Dermis microvascular lymphatic vessel endothelial cell (primary cell): Measurements from ENCODE around the gene ZNF326. TPM values are rescaled to one million over a fixed set of nuclear protein-coding genes. Genes with fewer than 3 reads are reported as not detected.
A peak's percentile ranks its signal among the peaks of the same experiment; 100 is the strongest.
"Not testable (repeated sequence)": the region's sequence is repeated elsewhere in the genome, so short reads cannot be mapped to it uniquely, and the experiment has no call there.

Experiments
- DNase-seq, 2 donors: peaks; one replicate each; pipeline versions ENCODE4 v3.0.0 to v3.0.0-alpha.2; 2010; ENCODE audit warnings: low read depth in 2 of 2
- total RNA-seq: library from RNA; depleted of rRNA; stranded (reverse); fragments of >200 nt; gene quantifications from 2 replicates; pipeline ENCODE4 v1.2.1, GENCODE V29; 2014

The ZNF326 gene
- total RNA-seq, 1 donor from 2014 or later: 5.9 TPM

DNA sequence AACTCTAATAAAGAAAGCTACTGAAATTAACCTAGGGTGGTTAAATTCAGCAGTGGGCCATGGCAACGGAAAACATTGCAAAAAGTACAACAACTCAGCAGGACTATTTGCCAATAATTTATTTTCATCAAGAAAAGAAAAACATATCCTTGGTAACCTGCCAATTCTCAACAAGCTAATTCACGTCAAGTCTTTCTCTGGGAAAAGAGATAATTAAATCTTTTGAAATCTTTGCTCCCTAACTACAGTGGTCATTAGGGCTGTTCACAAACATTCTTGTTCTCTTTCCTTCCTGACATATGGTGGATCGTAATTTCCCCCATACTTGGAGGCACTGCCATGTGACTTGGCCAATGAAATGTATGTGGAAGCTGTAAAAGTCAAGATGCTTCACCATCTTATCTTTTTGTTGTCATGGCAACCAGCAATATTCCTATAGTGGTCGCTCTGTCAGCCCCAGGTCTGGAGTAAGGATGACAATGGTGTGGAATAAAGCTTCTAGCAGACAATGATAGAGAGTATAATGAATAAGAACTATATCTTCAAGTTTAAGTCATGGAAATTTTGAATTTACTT is 29.6 kb upstream of the ZNF326 start:
- DNase-seq: peak; percentile 40 to 85

DNA sequence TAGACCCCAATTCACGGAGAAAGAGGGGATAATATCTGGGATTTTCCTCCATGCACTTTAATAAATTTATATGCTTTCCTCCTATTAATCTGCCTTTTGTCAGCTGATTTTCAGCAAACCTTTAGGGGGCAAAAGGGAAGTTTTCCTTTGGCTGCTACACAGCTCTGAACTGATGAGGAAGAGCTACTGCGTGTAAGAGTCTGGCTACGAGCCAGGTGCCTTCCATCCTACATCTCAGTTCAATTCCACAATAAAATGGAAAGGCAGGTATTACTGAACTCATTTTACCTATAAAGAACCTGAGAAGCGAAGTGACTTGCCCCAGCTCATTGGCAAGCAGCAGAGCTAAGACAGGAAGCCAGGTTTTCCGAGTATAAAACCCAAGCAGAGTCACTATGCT is 28.3 kb upstream of the ZNF326 start:
- peak in 1 of 2 donors; percentile 55 for DNase-seq

DNA sequence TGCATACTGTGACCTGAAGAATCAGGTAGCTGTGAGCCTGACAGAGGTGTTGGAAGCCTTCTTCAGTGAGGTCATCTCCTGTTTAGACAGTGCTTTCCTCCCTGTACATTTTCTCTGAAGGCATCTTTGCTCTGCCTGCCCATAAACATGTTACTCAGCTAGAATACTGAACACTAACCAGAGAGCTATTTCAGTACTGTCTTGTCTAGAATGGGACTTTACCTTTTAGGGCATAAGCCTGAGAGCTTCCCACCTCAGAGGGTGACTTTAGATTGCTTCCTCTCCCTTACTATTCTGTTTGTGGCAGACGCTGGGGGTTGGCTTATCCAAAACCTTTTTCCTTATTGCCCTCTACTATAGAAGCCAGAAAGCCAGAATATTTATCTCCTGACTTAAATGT is 23.3 kb upstream of the ZNF326 start:
- no peak for DNase-seq

DNA sequence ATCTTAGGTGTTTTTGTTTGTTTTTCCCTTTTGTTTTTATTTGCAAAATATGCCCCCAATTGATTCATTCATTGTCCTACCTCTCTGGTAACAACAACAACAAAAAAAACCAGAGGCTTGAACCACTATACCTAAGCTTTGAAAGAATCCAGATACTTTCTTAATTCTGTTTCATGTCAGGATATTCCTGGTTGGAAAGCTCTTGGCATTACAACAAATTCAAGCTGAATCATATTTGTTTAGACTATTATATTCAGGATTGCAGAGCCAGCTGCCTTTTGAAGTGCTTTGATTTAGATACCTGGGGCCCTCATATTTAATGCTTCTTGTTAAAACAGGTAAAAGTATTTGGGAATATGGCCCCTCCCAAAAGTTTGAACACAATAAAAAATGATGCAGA is 22.9 kb upstream of the ZNF326 start:
- DNase-seq: no peak

DNA sequence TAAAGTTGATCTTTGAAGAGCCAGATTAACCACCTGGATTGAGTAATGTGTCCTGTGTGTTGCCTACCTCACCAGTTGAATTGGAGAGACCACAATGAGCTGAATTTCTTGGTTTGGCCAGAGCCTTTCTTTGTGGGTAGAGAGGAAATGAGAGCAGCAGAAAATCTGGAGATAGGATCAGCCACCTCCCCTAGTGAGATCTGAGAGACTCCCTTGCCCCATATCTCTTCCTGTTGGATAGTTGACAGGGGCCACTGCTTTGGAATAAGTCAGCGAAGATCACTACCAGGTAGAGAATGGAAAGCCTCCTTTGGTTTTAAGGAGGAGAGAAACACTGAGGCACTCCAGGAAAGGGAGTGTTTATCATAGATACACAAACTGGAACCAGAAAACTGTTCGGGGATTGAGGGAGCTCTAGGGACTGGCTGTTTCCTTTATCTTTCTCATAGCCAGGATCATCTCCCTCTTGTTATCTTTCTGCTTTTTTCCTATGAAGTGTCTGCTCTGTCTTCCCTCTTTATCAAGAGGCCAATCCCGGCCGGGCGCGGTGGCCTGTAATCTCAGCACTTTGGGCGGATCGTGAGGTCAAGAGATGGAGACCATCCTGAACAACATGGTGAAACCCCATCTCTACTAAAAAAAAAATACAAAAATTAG is 21.3 kb upstream of the ZNF326 start:
- DNase-seq: no peak

DNA sequence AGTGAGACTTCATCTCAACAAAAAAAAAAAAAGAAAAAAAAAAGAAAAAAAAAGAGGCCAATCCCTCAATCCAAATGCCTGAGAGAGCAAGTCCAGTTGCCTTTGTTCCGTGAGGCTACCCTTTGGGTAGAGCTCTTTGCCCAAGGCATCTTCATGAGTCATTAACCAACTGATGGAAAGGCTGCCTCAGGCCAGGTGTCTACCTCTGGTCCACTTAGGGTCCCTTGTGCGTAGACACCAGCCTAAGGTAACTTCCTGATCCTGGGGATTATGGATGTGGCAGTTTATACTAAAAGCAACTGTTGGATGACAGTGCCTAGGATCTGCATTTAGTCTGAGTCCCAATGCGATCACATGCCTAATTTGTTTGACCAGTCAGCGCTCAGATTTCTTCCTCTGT is 20.7 kb upstream of the ZNF326 start:
- no peak for DNase-seq

DNA sequence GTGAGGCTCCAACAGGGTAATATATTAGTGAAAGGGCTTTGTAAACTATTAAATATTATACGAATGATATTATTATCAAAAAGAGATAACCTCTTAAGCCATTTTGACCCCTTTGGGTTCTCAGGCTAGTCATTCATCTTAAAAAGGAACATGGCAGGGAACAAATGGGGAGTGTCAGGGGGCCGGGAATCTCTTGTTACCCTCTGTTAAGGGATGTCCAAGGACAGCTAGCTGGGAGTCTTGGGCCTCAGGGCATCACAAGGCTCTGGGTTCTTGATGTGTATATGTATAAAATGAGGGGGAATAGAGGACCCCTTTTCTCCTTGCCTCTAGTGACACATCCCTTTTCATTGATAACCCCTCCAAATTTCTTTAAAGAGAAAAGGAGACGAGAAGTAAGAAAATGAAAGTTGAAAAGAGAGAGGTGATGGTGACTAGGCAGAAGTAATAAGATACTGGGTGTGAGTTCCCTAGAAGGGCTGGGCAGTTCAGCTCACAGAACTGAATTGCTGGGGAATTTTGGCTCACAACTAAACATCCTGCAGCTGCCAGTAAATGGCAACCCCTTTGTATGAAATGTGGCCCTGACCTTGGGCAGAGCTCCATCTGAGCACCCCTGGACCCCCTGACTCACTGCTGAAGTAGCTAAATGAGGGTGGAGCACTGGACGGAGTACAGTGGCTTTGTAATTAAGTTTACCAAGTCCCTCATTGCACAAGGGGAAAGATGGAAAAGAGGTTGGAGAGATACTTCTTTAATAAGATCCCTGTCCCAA is 20.0 kb upstream of the ZNF326 start:
- DNase-seq: peak in 1 of 2 donors; percentile 13

DNA sequence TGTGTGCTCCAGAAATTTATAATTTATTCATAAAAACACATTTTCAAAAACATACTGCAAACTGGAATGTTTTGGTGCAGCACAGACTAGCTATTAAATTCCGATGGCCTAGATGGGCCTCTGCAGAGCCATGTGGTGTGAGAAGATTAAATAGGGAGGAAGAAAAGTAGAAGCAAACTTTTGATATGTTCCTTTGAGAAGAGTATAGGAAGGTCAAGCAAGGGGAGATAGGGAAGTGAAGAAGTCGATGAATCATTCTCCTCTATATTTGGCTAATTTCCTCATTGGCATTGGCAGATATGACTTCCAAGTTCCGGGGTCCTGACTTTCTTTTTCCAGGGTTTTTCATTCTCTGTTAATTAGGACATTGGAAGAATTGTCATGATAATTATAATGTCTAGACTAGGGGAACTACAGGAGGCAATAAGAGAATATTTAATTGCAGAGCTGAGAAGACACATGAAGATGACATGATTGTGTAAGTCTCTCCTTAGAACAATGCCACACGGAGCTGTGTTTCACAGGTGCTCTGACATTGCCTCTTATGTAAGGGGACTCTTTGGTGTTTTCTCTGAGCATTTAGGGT is 19.3 kb upstream of the ZNF326 start:
- no peak for DNase-seq

DNA sequence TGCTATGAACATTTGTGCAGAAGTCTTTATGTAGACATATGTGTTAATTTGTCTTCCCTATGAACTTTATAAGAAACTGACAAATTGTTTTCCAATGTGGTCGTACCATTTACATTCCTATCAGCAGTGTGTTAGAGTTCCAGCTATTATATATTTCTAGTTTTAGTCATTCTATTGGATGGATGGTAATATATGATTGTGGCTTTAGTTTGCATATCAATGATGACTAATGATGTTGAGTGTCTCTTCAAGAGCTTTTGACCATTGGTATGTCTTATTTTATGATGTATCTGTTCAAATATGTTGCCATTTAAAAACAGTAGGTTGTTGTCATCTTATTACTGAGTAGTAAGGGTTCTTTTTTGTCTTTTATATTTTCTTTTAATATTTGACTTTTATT is 16.2 kb upstream of the ZNF326 start:
- no peak for DNase-seq

DNA sequence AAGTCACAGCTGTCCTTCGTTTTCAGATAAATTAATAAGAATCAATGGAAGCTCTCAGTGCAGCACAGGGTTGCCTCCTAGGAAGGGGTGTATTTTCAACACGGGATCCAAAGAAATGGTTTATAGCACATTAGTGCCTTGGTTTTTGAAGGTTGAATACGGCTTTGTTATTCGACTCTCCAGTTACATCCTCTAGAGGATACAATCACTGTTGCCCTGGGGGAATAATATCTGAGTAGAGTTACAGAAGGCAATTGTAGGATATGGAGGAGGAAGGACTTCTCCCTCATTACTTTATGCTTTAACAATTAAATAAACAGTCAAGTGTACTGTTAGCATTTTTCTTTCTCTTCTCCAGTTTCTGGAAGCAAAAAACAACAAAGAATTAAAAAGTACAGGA is 14.3 kb upstream of the ZNF326 start:
- no peak for DNase-seq

DNA sequence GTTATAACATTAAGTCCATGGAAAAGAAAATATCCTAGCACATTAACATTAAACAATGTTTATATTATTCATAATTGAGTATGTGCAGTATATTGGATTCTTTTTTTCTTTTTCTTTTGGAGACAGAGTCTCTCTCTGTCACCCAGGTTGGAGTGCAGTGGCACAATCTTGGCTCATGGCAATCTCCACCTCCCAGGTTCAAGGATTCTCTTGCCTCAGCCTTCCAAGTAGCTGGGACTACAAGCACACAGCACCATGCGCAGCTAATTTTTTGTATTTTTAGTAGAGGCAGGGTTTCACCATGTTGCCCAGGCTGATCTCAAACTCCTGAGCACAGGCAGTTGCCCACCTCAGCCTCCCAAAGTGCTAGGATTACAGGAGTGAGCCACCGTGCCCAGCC is 12.1 kb upstream of the ZNF326 start:
- not testable (repeated sequence) for DNase-seq

DNA sequence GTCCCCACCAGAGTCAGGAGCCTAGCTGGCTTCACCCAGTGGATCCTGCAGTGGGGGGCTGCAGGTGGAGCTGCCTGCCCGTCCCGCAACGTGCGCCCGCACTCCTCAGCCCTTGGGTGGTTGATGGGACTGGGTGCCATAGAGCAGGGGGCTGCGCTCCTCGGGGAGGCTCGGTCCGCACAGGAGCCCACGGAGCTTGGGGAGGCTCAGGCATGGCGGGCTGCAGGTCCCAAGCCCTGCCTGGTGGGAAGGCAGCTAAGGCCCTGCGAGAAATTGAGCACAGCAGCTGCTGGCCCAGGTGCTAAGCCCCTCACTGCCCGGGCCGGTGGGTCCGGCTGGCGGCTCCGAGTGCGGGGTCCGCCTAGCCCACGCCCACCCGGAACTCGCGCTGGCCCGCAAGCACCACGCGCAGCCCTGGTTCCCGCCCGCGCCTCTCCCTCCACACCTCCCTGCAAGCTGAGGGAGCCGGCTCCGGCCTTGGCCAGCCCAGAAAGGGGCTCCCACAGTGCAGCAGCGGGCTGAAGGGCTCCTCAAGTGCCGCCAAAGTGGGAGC is 10.3 kb upstream of the ZNF326 start:
- not testable (repeated sequence) for DNase-seq

DNA sequence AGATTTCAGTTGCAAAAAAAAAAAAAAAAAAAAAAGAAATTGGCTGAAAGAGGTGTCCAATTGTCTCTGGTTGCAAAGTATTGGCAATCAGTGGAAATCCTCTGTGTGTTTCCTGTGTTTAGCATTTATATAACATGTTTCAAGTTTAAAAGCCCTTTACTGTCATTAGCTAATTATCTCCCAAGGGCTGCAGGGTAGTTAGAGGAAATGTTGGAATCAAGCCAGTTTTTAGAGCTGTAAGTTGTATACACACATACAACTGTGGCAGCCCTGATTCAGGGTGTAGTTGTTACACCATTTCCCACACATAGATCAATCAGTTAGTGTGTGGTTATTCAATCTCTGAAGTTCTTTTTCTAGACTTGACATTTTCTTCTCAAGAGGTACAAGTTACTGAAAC is 8.9 kb upstream of the ZNF326 start:
- peak in 1 of 2 donors; percentile 13 for DNase-seq

DNA sequence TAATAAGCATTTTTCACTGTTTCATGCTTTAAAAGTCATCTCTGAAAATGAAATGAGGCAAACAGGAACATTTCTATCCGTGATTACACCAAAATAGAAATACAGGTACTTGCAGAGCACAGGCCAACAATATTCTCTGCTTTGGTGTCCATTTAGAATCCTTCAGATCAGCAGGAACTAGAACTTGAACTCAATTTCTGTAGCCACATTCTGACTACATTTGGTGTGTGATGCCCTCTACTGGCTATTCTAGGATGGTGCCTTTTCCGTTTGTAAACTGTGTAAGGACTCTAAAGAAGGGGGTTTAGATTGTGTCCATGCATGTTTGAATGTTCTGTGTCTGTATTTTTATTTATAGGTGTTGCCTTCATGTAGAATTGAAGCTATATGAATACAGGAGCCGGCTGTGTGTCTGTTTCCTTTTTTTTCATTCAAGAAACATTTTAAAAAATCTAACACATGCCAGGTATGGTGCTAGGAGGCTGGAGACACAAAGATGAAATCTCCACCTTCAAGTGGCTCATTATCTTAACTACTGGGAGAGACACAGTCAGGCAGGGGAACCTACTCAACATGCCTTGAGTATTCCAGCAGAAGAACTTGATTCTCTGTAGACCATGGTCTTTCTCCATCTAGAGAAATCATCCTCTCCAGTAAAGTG is 7.6 kb upstream of the ZNF326 start:
- DNase-seq: peak; percentile 74 to 81

DNA sequence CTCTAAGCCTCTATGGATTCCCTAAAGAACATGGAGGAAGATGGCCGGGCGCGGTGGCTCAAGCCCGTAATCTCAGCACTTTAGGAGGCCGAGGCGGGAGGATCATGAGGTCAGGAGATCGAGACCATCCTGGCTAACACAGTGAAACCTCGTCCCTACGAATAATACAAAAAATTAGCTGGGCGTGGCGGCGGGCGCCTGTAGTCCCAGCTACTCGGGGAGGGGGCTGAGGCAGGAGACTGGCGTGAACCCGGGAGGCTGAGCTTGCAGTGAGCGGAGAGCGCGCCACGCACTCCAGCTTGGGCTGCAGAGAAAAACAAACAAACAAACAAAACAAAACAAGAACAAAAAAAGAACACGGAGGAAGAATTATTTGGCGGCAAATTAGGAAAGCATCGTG is 5.8 kb upstream of the ZNF326 start:
- DNase-seq: no peak

DNA sequence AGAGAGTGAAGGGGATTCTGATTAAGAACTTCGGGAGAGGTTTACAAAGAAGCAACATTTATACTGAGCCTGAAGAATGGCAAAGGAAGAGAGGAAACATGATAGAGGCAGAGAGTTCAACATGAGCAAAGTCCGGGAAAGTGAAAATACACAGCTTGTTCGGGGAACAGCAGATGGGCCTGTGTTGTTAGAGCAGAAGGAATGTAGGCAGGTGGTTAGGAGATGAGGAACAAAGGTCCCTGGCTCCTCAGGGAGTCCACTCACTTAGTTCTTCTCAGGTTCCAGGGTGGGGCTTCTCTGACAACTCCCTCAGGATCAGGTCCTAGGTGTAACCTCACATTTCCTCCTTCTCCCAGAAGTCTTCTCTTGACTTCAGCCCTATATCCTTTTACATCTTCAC is 5.1 kb upstream of the ZNF326 start:
- no peak for DNase-seq

DNA sequence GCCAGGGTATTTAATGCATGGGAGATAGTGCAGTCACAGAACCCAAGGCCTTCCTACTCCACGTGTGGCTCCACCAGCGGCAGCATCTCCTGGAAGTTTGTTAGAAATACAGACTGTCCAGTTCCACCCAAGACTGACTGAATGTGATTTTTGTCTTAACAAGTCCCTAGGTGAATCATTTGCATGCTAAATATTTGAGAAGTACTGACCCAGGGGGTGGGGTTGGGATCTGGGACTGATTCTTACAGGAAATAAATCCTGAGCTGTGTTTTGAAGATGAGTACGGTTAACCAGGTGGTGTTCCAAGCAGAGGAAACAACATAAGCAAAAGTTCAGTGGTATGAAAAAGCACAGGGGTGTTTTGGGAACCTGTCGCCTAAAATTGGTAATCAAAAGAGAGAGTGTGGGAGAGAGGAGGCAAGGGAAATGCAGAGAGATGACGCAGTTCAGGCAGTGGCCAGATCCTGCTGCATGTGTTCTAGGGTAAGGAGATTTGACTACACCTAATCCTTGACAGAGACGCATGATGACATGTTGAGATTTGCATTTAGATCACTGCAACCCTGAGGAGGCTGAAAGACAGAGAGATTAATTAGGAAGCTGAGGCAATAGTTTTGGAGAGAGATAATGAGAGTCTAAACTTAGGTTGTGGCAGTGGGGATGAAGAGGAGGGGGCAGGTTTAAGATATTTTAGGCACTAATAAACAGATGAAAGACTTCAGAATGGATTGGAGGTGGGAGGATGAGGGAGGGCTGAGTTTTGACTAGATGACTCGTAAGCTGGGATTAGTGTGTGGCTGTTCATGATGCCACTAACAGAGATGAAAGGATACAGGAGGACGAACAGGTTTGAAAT is 3.7 kb upstream of the ZNF326 start:
- DNase-seq: no peak

DNA sequence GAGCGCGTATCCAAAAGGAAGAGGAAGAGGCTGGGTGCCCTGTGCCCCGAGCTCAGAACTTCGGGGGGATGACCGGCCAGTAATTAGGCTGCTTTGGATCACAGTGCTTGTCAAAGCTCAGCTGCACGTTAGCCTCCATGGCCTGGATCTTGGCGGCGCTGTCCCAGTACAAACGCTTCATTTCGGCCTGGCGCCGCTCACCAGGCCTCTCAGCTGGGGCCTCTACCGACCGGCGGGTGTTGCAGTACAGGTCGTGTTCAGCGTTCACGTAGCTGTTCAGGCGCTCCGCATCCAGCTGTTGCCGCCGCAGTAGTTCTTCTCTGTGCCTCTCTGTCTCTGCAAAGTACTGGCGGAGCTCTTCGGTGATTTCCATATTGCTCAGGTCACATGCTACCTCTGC is 1.4 kb upstream of the ZNF326 start:
- DNase-seq: no peak

DNA sequence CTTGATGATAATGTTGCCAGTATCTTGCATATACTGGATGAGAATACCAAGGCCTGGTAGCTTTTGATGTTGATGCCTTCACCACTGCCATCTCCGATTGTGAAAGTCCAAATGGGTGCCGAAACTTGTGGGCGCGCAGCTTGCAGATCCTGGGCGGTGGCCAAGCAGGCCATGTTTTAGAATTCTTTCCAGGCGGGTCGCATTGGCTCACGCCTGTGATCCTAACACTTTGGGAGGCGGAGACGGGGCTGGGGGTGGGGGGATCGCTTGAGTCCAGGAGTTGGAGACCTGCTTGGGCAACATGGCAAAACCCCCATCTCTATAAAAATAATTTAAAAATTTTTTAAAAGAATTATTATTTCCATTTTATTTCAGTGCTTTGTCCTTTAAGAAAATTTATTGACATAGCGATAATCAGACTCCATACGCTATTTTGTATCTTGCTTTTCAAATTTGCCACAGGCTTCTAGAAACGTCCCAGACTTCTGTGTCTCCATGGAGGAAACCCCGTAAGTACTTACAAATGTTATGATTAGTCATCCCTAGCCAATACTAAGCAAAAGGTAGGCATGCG is 592 bp upstream of the ZNF326 start:
- DNase-seq: no peak
